Stimulated activated CD8-positive, alpha-beta memory T cell treated with anti-CD3 and anti-CD28 coated beads, Interleukin-12 subunit alpha, Interleukin-12 subunit beta, amount 100 ng/mL, for 1 hour (primary cell): ENCODE data around the gene ITGA11.

Source experiments
- DNase-seq: peaks from one replicate; pipeline ENCODE4 v3.0.0-alpha.2; 2020; ENCODE audit warnings: low read depth

The ITGA11 gene

DNA sequence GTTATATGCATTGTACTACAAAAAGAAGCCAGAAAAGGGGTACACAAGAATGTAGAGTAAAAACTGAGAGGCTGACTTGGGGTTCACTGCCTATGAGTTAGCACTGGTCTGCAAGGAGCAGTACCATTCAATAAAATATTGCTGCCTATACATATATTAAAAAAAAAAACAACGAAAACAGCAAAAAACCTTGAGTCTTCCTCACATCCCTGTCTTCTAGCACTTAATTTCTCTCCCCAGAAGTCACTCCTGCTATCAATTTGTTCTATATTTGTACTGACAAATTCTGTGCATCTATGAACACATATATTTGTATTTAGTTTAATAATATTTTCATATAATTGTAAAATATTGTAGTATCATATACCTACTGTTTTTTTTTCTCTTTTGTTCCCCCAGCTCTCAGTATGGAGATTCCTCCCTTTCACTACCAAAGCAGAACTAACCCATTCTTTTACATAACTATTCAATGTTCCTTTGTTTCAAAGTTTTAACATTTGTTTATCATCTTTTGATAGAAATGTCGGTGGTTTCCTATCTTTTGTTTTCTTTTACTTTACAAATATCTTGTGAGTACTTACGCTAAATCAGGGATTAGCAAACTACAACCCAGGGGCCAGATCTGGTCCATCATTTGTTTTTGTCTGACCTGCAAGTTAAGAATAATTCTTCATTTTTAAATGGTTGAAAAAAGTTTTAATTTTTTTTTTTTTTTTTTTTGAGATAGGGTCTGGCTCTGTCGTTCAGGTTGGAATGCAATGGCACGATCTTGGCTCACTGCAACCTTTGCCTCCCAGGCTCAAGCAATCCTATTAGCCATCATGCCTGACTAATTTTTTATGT lies 169.2 kb downstream of the ITGA11 start:
- DNase-seq = no peak

DNA sequence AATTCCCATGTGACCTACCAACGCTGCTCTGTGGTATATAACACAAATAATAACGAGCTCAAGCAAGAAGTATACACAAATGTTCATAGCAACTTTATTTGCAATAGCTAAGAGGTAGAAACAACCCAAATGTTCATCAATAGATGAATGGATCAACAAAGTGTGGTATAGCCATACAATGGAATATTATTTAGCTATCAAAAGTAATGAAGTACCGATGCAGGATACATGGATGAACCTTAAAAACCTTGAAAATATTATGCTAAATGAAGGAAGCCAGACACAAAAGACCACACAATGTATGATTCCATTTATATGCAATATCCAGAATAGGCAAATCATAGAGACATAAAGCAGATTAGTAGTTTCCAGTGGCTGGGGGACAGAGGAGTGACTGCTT lies 170.0 kb downstream of the ITGA11 start:
- no peak for DNase-seq

DNA sequence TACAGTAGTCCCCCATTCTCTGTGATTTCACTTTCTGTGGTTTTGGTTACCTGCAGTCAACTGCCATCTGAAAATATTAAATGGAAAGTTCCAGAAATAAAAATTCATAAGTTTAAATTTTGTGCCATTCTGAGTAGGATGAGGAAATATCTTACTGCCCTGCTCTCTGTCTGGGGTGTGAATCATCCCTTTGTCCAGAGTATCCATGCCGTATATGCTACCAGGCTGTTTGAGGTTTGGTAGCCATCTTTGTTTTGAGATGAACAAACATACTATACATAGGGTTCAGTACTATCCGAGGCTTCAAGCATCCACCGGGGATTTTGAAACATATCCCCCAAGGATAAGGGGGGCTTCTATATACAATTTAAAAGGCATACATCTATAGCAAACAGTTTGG lies 170.7 kb downstream of the ITGA11 start:
- no peak for DNase-seq

DNA sequence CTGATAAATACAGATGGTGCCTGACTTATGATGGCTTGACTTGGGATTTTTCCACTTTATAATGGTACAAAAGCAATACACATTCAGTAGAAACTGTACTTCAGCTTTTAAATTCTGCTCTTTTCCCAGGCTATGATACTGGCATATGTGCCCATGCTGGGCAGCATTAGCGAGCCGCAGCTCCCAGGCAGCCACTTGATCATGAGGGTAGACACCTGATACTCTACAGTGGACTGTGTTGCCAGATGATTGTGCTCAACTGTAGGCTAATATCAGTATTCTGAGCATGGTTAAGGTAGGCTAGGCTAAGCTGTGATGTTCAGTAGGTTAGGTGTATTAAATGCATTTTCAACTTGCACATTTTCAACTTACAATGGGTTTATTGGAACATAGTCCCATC lies 172.1 kb downstream of the ITGA11 start:
- no peak for DNase-seq

DNA sequence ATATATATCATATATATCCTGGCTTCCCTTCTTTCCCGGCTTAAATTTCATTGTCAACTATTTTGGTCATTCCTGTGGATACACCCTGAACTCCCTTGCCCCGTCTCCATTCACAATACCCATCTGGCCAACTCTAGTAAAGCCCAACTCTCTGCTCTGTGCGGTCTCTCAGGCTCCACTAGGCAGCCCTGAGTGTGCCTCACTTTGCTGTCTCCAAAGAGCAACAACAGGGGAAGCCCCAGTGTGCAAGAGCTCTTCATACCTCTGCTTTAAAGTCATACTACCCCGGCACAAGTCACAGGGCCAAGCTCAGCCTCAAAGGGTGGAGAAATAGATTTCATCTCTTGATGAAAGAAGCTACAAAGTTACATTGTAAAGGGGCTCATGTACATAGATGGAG lies 173.3 kb downstream of the ITGA11 start:
- DNase-seq = no peak

DNA sequence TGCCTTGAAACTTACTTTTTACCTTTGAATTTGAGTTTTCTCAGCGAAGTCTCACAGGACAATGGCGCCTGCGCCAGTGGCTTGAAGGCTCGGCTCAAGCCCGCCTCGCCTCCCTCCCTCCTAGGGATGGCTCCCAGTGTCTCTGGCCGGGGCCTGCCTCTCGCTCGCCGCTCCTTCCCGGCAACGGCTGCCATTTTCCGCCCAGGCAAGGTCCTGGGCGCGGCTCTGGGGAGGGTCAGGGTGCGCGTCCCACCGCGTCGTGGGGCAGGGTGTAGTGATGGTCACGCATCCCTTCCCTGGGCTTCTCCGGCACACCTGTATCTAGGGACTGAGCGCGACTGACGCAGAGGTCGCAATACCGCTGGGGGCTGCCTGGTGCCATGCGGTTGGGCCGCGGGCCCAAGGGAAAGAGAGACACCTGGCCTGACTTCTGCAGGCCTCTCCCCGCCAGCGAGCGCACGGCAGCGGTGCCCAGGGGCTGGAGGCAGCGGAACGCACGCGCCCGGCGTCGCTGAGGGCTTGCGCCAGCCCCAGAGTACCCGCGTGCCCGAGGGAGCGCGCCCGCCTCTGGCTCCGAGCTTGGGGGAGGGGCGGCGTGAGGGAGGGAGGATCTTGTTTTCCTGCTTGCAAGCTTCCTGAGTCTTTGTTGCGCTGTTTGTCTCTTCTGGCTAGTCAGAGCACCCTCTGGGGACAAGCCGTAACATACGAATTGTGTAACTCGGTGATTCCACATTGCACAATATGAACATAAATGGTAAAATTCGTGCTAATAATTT lies 175.1 kb downstream of the ITGA11 start:
- DNase-seq = no peak

DNA sequence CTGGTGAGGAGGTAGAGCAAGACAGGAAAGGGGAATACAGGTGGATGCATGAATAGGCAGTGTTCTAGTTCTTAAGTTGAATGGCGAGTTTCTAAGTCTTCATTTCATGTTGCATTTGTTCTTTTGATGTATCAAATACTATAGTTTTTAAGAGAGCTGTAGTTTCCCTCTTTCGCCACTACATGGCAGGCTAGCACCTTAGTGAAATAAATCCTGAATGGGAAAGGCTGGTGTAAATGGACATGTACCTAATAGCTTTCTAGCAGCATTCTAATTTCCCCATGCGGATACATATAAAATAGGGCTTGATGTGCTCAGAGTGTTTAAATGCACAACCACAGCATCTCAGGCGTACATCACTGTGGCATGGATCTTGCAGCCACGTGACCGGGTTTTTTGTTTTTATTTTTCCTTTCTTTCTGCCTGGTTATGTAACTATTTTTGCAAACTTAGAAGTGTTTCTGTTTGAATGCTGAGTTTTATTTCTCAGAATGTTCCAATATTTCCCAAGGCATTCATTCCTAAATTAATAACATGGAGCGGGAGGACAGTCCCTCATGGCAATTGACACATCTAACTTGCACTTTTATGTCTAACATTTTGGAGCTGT lies 178.9 kb downstream of the ITGA11 start:
- no peak for DNase-seq

DNA sequence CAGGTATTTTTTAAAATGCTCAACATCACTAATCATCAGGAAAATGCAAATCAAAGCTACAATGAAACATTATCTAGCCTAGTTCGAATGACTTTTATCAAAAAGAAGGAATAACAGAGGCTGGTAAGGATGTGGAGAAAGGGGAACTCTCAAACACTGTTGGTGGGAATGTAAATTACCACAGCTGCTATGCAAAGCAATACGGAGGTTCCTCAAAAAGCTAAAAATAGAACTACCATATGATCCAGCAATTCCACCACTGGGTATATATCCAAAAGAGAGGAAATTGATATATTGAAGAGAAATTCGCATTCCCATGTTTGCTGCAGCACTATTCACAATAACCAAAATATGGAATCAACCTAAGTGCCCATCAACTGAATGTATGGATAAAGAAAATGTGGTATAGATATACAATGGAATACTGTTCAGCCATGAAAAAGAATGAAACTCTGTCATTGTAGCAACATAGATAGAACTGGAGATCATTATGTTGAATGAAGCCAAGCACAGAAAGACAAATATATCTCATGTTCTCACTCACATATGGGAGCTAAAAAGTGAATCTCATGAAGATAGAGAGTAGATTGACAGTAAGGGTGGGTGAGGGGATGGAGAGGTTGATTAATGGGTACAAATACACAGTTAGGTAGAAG lies 182.8 kb downstream of the ITGA11 start:
- DNase-seq = no peak
